H4 (cell line): Measurements from ENCODE around the gene CIROP. TPM values are rescaled to one million over a fixed set of nuclear protein-coding genes. Genes with fewer than 3 reads are reported as not detected.

ENCODE experiments used
- DNase-seq: peaks from one replicate; pipeline ENCODE4 v3.0.0-alpha.2; 2015; ENCODE audit warnings: low spot score
- total RNA-seq: library from RNA; depleted of rRNA; stranded (reverse); fragments of >200 nt; shearing (Covaris generic); gene quantifications from 2 replicates; pipeline ENCODE4 v1.2.3, GENCODE V29; 2014; rRNA removed

Gene CIROP, protein sequence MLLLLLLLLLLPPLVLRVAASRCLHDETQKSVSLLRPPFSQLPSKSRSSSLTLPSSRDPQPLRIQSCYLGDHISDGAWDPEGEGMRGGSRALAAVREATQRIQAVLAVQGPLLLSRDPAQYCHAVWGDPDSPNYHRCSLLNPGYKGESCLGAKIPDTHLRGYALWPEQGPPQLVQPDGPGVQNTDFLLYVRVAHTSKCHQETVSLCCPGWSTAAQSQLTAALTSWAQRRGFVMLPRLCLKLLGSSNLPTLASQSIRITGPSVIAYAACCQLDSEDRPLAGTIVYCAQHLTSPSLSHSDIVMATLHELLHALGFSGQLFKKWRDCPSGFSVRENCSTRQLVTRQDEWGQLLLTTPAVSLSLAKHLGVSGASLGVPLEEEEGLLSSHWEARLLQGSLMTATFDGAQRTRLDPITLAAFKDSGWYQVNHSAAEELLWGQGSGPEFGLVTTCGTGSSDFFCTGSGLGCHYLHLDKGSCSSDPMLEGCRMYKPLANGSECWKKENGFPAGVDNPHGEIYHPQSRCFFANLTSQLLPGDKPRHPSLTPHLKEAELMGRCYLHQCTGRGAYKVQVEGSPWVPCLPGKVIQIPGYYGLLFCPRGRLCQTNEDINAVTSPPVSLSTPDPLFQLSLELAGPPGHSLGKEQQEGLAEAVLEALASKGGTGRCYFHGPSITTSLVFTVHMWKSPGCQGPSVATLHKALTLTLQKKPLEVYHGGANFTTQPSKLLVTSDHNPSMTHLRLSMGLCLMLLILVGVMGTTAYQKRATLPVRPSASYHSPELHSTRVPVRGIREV
- not detected in 2 replicates for total RNA-seq

DNA sequence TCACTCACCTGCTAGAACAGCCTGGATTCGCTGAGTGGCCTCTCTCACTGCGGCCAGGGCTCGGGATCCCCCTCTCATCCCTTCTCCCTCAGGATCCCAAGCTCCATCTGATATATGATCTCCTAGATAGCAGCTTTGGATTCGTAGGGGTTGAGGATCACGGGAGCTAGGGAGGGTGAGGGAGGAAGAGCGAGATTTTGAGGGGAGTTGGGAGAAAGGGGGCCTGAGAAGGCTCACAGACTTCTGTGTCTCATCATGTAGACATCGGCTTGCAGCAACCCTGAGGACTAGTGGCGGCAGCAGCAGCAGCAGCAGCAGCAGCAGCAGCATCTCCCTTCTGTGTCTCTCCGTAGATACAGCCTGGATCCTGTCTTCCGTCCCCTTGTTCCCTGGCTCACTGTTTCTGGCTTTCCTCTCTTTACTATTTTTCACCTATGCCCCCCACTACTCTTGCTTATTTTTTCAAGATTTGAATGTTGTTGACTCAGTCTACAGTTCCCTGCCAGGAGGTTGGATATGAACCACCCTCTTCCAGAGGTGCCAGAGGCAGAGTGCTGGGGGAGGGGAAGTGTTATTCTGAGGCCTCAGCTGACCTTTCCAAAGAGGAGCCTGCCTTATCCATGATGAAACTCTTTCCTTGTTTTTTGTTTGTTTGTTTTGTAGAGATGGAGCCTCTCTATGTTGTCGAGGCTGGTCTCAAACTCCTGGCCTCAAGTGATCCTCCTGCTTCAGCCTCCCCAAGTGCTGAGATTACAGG is at the start of gene CIROP:
Gene CIROP, minus strand, starts transcription at position 399 of the 757 bp plus-strand sequence. Its CDS starts 69 bp downstream, at position 330.
- no peak for DNase-seq

DNA sequence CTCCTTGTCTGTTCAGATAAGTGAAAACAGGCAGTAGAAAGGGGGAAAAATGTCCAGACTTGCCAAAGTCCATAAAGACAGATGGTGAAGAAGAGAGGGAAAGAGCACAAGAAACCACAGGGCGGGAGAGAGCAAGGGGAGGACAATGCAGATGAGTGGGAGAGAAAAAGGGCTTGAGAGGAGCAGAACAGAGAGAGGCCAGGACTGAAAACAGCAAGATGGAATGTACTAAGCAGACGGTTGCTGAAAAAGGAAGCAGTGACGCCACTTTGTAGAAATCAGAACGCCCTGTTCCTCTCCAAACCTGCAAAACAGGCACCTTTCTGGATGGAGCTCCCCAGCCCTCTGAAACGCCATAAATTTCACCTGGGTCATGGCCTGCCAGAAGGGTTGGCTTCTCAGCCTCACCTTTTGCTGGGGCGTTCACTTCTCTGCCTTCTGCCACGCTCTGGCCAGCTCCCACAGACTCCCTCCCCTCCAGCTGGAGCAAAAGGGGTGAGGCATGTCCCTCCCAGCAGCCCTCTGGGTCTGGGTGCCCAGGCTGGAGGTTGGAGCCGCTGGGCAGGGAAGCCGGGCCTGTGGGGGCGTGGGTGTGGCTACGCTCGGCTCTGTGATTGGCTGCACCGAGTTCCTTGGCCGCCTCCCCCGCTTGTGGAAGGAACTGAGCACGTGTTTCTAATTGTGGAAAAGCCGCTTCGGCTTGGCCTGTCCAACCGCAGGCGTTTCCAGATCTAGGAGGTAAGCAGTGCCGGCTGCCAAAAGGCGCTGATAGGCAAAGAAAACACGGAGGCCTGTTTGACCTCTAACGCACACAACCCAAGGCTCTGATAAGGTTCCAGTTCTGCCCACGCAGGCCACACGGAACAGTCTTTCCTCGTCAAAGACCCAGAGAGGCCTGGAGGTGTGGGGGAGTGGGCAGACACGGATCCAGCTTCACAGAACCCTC is 49.3 kb upstream of the CIROP start:
- peak; percentile 70 for DNase-seq

DNA sequence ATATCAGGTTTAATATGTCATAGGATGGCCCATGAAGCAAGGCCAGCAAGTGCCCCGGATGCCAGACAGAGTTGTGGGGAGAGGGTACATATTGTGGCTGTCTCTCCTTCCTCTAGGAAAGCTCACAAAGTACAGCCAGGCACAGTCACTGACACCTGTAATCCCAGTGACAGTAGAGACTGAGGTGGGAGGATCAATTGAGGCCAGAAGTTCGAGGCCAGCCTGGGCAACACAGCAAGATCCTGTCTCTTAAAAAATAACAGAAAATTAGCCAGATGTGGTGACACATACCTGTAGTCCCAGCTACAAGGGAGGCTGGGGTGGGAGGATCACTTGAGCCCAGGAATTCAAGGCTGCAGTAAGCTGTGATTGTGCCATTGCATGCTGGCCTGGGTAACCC is 46.6 kb upstream of the CIROP start:
- no peak for DNase-seq

DNA sequence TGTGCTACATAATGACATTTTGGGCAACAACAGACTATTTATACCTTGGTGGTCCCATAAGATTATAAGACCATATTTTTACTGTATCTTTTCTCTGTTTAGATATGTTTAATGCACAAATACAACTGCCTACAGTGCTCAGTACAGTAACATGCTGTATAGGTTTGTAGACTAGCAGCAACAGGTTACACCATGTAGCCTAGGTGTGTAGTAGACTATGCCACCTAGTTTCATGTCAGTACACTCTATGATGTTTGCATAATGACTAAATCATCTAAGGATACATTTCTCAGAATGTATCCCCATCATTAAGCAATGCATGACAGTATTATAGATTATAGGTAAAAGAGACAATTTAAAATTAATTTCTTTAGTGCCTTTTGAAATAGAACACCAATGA is 45.0 kb upstream of the CIROP start:
- DNase-seq: no peak

DNA sequence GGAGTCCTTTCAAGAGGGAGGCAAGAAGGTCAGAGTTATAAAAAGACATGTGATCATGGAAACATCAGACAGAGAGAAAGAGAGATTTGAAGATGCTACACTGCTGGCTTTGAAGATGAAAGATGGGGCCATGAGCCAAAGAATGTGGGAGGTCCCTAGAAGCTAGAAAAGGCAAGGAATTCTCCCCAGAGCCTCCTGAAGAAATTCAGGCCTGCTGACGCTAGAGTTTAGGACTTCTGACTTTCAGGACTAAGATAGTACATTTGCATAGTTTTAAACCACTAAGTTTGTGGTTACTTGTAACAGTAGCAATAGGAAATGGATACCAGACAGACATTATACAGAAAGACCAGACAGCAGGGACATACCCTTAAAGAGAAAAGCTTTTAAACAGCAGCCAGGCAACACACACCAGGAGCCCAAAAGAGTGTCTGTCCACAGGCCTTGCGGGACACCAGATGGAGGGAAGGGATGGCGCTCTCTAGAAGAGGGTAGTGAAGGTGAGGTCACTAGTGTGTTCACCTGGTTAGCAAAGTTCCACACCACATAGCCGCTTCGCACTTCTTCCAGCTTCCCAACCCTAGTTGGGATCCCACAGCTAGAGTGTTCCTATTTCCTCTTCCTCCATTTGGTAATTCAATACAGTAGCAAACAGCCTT is 43.9 kb upstream of the CIROP start:
- no peak for DNase-seq

DNA sequence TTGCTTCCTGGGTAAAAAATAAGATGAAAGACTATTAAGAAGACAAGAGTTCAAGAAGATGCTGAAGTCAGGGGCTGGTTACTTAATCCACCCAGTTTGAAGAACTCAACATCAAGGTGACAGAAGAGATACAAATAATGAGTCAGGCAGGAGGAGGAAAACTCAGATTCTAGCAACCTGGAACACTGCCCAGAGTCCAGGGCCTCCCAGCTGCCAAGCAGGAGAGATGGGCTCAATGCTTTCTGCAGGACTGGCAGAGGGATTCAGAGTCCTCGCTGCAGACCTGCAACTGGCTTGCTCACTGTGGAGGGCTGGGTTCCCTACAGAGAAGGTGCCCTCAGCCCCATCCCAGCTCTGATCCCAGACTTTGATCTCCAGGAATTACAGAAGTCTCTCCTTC is 42.9 kb upstream of the CIROP start:
- DNase-seq: peak; percentile 41

DNA sequence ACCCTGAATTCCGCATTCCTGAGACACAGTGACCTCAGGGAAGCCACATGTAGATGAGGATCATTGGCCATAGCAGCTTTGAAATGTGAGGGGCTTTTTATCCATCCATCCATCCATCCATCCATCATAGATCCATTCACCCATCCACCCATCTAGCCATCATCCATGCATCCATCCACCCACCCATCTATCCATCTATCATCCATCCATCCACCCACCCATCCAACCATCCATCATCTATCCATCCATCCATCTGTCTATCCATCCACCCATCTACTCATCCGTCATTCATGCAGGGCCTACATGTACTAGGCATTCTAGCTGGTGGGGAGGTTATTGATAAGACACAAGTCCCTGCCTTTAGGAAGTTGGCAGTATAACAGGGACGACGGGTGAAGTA is 42.2 kb upstream of the CIROP start:
- no peak for DNase-seq

DNA sequence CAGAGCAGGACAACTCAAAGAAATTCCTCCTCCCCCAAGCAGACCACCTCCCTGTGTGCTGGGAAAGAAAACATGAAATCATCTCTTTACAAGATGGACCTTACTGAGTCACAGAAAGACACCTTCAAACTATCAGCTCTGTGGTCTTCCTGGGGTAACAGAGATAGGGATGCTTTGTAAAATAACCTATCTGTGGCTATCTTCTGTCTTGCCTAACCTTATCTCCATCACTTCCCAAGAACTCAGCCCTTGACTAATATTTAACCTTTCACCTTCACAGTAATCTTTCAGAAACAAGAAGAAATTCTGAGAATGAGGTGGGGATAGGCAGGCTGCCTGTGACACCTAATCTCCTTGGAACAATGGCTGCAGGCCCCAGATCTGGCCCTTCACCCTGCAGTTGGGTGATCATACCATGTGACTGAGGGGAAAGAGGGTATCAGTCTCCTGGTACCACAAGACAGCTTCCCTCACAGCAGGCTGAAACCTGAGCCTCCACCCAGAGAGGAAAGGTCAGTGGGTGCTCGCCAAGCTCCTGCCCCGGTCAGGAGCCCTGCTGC is 41.6 kb upstream of the CIROP start:
- DNase-seq: no peak

DNA sequence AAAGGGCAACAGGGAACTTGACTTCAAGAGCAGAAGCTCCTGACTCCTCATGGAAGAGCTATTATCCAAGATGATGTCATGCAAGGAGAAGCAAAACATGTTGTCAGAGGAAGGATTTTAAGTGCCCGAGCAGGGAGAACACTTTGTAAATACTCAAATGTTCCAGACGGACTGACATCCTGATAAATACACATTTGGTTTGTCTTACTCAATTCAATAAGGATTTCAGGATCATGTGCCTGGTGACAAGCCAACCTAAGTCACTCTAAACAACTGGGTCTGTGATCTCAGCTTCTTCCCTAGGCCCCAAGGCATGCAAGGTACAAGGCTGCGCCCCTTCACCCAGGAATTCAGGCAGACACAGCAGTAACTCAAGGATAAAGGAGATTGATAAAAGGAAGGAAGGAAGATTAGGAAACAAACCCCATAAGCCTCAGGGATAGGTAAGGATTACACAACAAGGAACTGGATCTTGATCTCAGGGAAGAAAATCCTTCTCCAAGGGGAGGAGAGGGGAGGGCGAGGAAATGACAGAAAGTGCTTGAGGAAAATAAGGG is 41.1 kb upstream of the CIROP start:
- no peak for DNase-seq

DNA sequence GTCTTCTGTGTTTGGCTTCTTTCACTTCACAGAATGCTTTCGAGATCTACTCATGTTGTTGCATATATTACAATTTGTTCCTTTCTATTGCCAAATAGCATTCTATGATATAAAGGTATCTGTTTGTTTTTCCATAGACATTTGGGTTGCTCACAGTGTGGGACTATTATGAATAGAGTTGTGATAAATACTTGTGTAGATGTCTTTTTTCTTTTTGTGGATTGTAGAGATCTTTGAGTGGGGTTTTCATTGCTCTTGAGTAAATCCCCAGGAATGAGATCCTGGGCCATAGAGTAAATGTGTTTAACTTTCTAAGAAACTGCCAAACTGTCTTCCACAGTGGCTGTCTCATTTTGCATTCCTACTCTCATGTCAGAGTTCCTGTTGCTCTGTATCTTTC is 39.1 kb upstream of the CIROP start:
- no peak for DNase-seq

DNA sequence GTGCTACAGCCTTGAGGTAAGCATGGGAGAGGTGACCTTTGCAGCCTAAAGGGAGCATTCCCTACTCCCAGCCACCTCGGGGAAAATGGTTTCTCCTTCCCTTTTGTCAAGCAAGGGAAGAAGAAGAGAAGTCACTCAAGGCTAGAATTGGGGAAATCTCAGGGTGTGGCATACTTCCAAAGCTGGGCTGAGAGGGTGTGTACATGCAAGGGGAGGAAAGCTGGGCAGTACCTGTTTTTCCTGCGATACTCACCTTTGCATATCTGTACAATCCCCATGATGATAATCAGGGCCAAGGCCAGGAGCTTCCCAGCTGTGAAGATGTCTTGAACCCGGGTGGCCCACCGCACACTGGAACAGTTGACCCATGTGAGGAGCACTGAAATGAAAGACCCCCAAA is 38.0 kb upstream of the CIROP start:
- no peak for DNase-seq

DNA sequence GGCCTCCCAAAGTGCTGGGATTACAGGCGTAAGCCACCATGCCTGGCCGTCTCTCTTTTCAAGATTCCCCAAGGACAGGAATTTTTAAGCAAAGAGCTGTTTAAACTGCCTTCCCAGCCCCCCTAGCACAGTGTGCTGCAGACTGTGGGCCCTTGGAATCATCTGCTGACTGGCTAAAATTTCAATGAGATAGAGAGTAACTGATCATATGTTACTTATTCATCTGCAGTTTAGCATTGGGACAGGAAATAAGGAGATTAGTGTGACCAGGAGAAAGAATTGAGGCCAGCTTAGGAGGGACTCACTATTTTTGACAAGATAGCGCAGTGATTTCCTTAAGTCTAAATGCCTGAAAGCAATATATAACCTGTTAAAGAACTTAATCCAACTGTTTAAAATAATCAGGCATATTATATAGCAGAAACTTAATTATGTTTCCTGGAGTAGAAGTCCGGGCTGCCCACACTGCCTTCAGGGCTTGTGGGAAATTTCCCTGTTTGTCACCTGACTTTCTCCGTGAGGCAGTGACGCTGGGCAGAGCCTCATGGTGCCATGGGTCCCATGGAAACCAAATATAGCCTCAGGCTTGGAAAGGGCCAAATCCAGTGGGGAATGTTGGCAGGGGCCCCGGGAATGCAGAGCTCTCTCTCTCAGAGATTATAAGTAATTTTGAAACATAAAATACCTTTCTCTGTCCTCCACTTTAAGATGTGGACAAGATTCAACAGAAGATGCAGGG is 37.1 kb upstream of the CIROP start:
- DNase-seq: peak; percentile 81

DNA sequence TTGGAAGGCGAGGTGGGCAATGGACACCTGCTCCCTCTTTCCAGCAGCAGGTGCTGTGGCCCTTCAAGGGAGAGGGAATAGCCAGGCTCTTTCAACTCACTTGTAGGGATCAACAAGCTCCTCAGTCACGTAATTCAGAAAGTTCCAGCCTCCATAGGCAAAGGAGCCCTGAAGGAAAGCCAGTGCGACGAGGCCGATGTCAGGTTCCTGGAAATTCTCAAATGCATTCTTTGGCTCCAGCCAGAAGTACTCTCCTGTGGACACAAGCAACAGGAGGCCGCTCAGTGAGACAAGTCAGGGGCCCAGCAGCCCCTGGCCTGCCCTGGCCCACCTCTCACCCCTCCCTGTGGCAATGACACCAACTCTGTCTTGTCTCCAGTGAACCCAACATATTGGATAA is 35.6 kb upstream of the CIROP start:
- DNase-seq: no peak

DNA sequence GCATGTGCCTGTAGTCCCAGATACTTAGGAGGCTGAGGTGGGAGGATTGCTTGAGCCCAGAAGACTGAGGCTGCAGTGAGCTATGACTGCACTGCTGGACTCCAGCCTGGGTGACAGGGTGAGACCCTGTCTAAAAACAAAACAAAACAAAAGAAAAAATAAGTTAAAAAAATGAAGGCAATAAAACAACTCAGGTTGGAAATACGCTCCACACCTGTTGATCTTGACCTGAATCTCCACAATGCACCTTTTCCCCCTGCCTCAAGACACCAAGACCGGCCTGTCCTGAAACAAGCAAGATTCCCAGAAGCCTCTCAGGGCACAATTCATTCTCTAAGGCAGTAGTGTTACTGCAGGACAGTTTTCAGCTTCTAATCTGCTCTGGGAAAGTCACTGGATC is 35.1 kb upstream of the CIROP start:
- no peak for DNase-seq

DNA sequence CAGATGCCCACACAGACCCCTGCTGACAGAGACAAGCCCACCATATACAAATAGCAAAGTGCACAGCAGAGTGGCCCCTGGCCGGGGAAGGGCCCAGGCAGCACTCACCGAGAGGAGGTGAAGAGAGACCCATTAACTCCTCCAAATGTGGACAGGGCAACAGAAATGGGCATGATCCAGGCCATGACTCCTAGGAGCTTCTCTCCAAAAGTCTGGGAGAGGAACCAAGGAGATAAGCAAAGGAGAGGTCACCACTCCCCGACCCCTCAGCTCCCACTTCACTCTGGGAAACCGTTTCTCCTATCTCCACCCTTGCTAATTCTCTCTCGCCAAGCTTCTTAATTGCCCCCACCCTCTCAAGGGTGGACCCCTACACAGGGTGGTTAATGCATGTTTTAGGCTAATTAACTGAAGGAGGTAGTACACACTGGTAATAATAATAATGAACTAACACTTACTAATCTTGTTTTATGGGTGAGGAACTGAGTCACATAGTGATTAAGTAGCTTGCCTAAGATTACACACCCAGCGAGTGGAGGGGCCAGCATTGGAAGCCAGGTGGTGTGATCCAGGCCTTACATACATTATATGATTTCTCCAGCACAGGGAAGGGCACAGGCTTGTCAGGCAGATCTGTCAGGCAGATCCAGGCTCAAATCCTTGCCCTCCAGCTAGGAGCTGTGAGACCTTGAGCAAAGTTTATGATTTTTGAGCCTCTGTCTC is 33.2 kb upstream of the CIROP start:
- no peak for DNase-seq

DNA sequence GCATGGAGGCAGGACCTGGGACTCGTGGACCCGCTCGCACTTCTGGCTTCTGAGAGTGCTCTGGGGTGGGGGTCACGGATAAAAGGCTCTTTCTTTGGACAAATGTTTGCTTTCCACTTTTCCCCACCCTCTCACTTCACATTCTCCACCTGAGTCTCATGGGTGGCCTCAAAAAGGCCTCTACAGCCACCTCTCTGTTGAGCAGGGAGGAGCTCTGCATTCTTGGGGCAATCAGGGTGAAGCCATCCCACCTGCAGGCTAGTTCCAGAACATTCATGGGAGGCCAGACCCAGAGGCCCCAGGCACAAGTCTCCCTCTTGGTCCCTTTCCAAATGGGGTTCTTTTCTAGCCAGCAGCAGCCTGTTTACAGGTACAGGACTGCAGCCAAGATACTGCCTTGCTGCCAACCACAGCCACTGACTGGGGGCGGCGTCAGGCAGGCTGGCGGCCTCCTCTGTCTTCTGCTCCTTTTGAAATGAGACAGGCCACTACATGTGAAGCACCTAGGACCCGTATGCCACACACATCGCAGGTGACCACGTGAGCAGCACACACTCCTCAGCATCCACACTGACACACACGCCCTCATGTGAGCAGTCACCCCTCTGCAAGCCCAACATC is 32.5 kb upstream of the CIROP start:
- no peak for DNase-seq

DNA sequence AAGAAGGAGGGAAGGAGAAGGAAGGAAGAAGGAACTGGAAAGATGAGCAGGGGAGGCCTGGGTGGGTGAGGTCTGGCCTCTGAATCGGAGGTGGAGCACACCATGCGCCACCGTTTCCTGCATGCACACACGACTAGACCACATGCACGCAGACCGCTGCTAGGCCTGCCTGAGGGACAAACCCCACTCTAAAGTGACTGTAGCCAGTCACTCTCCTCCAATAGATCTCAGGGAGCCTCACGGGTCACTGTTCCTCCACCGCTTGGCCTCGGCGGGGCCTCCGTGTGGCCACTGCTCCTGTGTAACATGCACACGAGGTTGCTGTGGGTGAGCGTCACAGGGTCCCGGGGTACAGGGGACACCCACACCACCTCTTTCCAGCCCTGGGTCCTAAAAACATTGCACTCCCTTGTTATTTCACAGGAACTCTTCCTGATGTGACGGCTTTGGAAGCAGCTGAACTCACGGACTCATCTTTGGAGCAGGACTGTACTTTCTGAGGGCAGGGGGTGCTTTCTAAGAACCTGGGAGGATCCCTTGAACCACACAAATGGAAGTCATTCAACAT is 31.9 kb upstream of the CIROP start:
- no peak for DNase-seq

DNA sequence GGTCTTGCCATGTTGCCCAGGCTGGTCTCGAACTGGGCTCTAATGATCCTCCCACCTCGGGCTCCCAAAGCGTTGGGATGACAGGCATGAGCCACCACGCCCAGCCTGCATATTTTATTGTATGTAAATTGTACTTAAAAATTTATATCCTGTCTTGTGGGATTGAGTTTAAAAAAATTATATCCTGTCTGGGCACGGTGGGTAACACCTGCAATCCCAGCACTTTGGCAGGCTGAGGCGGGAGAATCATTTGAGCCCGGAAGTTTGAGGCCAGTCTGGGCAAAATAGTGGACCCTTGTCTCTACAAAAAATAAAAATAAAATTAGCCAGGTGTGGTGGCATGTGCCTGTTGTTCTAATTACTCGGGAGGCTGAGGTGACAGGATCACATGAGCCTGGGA is 28.2 kb upstream of the CIROP start:
- no peak for DNase-seq
